ENCODE measurements around the gene CCNQ.

The CCNQ gene

DNA sequence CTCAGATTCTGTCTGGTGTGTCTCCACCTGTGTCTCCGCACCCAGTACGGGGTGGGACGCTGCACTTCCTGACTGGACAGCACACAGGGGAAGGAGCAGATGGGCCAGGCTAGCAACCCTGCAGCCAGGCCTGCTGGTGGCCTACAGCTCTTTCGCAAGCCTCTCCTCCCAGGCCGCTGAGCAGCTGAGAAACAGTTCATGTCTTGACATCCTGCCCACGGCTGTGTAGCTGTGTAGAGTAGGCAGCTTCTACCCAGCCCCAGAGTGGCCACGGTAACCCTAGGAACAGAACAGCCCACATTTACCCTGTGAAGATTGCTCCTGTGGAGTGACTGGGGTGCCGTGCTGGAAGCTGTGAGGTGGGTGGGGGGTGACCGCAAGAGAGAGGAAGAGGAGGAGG is 38.9 kb downstream of the CCNQ start:
- ATAC-seq = no peak
- no peak for TF ChIP-seq ZC3H10 (CRISPR knock-in tag; IDR thresholded peaks at IDR 0.05)

DNA sequence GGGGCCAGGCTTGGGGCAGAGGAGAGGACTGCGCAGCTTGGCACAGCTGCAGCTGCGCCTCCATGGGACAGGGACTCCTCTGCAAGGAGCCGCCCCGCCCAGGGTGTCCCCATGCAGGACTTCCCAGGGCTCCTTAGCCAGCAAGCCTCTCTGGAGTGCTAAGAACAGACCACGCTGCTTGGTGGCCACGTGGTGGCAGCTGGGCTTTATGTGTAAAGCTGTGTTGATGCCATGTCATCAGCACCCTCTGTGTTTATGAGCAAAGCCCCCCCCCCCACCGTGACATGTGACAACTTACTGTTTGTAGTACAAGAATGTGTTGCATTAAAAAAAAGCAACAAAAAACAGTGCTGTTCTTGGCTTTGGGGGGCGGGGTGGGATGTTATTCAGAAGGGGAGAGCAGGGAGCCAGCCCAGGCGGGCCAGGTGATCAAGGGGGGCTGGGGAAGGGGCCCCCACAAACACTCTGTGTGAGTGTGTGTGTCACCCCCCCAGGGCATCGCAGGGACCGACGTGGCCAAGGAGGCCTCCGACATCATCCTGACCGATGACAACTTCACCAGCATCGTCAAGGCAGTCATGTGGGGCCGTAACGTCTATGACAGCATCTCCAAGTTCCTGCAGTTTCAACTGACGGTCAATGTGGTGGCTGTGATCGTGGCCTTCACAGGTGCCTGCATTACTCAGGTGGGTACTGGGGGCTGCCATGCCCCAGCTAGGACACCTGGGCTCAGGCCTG is 41.2 kb downstream of the CCNQ start:
- no peak for ATAC-seq
- TF ChIP-seq, protein P1, sequence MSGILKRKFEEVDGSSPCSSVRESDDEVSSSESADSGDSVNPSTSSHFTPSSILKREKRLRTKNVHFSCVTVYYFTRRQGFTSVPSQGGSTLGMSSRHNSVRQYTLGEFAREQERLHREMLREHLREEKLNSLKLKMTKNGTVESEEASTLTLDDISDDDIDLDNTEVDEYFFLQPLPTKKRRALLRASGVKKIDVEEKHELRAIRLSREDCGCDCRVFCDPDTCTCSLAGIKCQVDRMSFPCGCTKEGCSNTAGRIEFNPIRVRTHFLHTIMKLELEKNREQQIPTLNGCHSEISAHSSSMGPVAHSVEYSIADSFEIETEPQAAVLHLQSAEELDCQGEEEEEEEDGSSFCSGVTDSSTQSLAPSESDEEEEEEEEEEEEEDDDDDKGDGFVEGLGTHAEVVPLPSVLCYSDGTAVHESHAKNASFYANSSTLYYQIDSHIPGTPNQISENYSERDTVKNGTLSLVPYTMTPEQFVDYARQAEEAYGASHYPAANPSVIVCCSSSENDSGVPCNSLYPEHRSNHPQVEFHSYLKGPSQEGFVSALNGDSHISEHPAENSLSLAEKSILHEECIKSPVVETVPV (CRISPR knock-in tag; IDR thresholded peaks at IDR 0.05) = no peak
- TF ChIP-seq ZNF8 (CRISPR knock-in tag; IDR thresholded peaks at IDR 0.05) = no peak
- no peak for TF ChIP-seq ZNF565 (CRISPR knock-in tag; conservative IDR thresholded peaks at IDR 0.05; ENCODE audit: low read depth)
- TF ChIP-seq SNAI2 (CRISPR knock-in tag; IDR thresholded peaks at IDR 0.05) = no peak
- TF ChIP-seq OSR1 (CRISPR knock-in tag; IDR thresholded peaks at IDR 0.05) = no peak
- TF ChIP-seq BACH2 (CRISPR knock-in tag; IDR thresholded peaks at IDR 0.05; ENCODE audit: borderline replicate concordance) = no peak
- no peak for TF ChIP-seq GLIS3 (CRISPR knock-in tag; IDR thresholded peaks at IDR 0.05)
- TF ChIP-seq, protein P2, sequence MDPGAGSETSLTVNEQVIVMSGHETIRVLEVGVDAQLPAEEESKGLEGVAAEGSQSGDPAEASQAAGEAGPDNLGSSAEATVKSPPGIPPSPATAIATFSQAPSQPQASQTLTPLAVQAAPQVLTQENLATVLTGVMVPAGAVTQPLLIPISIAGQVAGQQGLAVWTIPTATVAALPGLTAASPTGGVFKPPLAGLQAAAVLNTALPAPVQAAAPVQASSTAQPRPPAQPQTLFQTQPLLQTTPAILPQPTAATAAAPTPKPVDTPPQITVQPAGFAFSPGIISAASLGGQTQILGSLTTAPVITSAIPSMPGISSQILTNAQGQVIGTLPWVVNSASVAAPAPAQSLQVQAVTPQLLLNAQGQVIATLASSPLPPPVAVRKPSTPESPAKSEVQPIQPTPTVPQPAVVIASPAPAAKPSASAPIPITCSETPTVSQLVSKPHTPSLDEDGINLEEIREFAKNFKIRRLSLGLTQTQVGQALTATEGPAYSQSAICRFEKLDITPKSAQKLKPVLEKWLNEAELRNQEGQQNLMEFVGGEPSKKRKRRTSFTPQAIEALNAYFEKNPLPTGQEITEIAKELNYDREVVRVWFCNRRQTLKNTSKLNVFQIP (CRISPR knock-in tag; IDR thresholded peaks at IDR 0.05; ENCODE audit: borderline replicate concordance, low read depth) = no peak
- TF ChIP-seq, protein P3, sequence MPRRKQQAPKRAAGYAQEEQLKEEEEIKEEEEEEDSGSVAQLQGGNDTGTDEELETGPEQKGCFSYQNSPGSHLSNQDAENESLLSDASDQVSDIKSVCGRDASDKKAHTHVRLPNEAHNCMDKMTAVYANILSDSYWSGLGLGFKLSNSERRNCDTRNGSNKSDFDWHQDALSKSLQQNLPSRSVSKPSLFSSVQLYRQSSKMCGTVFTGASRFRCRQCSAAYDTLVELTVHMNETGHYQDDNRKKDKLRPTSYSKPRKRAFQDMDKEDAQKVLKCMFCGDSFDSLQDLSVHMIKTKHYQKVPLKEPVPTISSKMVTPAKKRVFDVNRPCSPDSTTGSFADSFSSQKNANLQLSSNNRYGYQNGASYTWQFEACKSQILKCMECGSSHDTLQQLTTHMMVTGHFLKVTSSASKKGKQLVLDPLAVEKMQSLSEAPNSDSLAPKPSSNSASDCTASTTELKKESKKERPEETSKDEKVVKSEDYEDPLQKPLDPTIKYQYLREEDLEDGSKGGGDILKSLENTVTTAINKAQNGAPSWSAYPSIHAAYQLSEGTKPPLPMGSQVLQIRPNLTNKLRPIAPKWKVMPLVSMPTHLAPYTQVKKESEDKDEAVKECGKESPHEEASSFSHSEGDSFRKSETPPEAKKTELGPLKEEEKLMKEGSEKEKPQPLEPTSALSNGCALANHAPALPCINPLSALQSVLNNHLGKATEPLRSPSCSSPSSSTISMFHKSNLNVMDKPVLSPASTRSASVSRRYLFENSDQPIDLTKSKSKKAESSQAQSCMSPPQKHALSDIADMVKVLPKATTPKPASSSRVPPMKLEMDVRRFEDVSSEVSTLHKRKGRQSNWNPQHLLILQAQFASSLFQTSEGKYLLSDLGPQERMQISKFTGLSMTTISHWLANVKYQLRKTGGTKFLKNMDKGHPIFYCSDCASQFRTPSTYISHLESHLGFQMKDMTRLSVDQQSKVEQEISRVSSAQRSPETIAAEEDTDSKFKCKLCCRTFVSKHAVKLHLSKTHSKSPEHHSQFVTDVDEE (CRISPR knock-in tag; IDR thresholded peaks at IDR 0.05) = no peak
- no peak for TF ChIP-seq ZFP3 (CRISPR knock-in tag; IDR thresholded peaks at IDR 0.05)
- TF ChIP-seq PPARA (CRISPR knock-in tag; IDR thresholded peaks at IDR 0.05; ENCODE audit: borderline replicate concordance) = no peak
- TF ChIP-seq ZNF70 (CRISPR knock-in tag; IDR thresholded peaks at IDR 0.05) = no peak
- TF ChIP-seq CSDC2 (CRISPR knock-in tag; IDR thresholded peaks at IDR 0.05) = no peak
- TF ChIP-seq, protein P4, sequence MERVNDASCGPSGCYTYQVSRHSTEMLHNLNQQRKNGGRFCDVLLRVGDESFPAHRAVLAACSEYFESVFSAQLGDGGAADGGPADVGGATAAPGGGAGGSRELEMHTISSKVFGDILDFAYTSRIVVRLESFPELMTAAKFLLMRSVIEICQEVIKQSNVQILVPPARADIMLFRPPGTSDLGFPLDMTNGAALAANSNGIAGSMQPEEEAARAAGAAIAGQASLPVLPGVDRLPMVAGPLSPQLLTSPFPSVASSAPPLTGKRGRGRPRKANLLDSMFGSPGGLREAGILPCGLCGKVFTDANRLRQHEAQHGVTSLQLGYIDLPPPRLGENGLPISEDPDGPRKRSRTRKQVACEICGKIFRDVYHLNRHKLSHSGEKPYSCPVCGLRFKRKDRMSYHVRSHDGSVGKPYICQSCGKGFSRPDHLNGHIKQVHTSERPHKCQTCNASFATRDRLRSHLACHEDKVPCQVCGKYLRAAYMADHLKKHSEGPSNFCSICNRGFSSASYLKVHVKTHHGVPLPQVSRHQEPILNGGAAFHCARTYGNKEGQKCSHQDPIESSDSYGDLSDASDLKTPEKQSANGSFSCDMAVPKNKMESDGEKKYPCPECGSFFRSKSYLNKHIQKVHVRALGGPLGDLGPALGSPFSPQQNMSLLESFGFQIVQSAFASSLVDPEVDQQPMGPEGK (CRISPR knock-in tag; IDR thresholded peaks at IDR 0.05; ENCODE audit: borderline replicate concordance) = no peak
- no peak for TF ChIP-seq ARNTL (CRISPR knock-in tag; IDR thresholded peaks at IDR 0.05; ENCODE audit: borderline replicate concordance, low read depth)
- TF ChIP-seq, protein P5, sequence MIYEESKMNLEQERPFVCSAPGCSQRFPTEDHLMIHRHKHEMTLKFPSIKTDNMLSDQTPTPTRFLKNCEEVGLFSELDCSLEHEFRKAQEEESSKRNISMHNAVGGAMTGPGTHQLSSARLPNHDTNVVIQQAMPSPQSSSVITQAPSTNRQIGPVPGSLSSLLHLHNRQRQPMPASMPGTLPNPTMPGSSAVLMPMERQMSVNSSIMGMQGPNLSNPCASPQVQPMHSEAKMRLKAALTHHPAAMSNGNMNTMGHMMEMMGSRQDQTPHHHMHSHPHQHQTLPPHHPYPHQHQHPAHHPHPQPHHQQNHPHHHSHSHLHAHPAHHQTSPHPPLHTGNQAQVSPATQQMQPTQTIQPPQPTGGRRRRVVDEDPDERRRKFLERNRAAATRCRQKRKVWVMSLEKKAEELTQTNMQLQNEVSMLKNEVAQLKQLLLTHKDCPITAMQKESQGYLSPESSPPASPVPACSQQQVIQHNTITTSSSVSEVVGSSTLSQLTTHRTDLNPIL (CRISPR knock-in tag; IDR thresholded peaks at IDR 0.05; ENCODE audit: low read depth) = no peak
- no peak for TF ChIP-seq ISL1 (CRISPR knock-in tag; IDR thresholded peaks at IDR 0.05)
- TF ChIP-seq ZC3H10 (CRISPR knock-in tag; IDR thresholded peaks at IDR 0.05) = no peak

DNA sequence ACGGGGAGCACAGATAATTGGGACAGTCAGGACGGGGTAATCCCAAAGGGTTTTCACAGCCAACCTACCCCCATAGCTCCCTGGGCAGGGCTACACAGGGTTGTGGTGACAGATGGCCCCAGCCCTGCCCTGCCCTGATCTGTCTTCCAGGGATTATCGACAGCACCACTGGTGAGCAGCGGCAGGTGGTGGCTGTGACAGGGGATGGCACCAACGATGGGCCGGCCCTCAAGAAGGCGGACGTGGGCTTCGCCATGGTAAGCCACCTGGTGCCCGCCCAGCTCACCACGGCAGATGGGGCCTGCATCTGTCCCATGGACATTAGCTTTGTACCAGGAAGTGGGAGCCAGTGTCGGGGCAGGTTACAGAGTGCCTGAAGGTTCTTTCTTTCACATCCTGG is 42.2 kb downstream of the CCNQ start:
- ATAC-seq = no peak

More for the DNA sequence above, 42.2 kb downstream of the CCNQ start:
- TF ChIP-seq OSR1 (CRISPR knock-in tag; IDR thresholded peaks at IDR 0.05) (no peak), ISL1 (CRISPR knock-in tag; IDR thresholded peaks at IDR 0.05) (no peak), CSDC2 (CRISPR knock-in tag; IDR thresholded peaks at IDR 0.05) (no peak), GLIS3 (CRISPR knock-in tag; IDR thresholded peaks at IDR 0.05) (no peak), ESRRG (CRISPR knock-in tag; IDR thresholded peaks at IDR 0.05) (no peak), RARB (CRISPR knock-in tag; IDR thresholded peaks at IDR 0.05) (no peak), SNAI2 (CRISPR knock-in tag; IDR thresholded peaks at IDR 0.05) (no peak)
- TF ChIP-seq, protein P5 (CRISPR knock-in tag; IDR thresholded peaks at IDR 0.05; ENCODE audit: low read depth) = no peak
